Measurements from ENCODE around the gene APP. TPM values are rescaled to one million over a fixed set of nuclear protein-coding genes. Genes with fewer than 3 reads are reported as not detected.
A peak's percentile ranks its signal among the peaks of the same experiment; 100 is the strongest.

Gene APP
- polyA plus RNA-seq, 1 experiment: 964 TPM

- H3K27me3 ChIP-seq (ENCODE audit: control insufficient read depth, insufficient read depth, low read length): no peaks in the 10 kb centered on the region
- CTCF ChIA-PET: interaction anchor here (1.8 kb wide), 1 partner anchor 25 kb away, joined by 5 read pairs; the partner anchor contains the start of gene APP
- DNase-seq (ENCODE audit: low read depth): no peak
These were observed 25.1 kb upstream of the APP start for GRCh38 chr21:26195708-26196107.

GRCh38 chr21:26194811-26195251, 24.3 kb upstream of the APP start:
- H3K36me3 ChIP-seq (ENCODE audit: control insufficient read depth, insufficient read depth, low read length): no peaks in the 10 kb centered on the region
- CTCF ChIA-PET: interaction anchor here (1.2 to 1.8 kb wide), 2 partner anchors 8 to 24 kb away, joined by 3 to 5 read pairs; partner anchors contain the start of gene APP
- DNase-seq (ENCODE audit: low read depth): peak; percentile 58
- TF ChIP-seq CTCF (IDR thresholded peaks at IDR 0.05; ENCODE audit: insufficient read depth, low read depth, low read length): no peak
- no peaks in the 10 kb centered on the region for H3K27me3 ChIP-seq (ENCODE audit: control insufficient read depth, insufficient read depth, low read length)
- POLR2A ChIA-PET: no interaction called here
- H3K4me3 ChIP-seq (ENCODE audit: low read depth, low read length): peak overlapping the region; percentile 0

More at GRCh38 chr21:26195708-26196107, 25.1 kb upstream of the APP start:
- no peak overlapping the region for H3K4me3 ChIP-seq (ENCODE audit: low read depth, low read length)
- POLR2A ChIA-PET: no interaction called here
- no peak for TF ChIP-seq CTCF (IDR thresholded peaks at IDR 0.05; ENCODE audit: insufficient read depth, low read depth, low read length)
- no peaks in the 10 kb centered on the region for H3K36me3 ChIP-seq (ENCODE audit: control insufficient read depth, insufficient read depth, low read length)

- CTCF ChIA-PET: interaction anchor here (1.2 kb wide), 1 partner anchor 9 kb away, joined by 3 read pairs; no protein-coding TSS in a partner anchor
- TF ChIP-seq CTCF (IDR thresholded peaks at IDR 0.05; ENCODE audit: insufficient read depth, low read depth, low read length): no peak
- H3K36me3 ChIP-seq (ENCODE audit: control insufficient read depth, insufficient read depth, low read length): no peaks in the 10 kb centered on the region
- peak; percentile 62 for DNase-seq (ENCODE audit: low read depth)
- H3K27me3 ChIP-seq (ENCODE audit: control insufficient read depth, insufficient read depth, low read length): no peaks in the 10 kb centered on the region
- POLR2A ChIA-PET: no interaction called here
- H3K4me3 ChIP-seq (ENCODE audit: low read depth, low read length): peak overlapping the region; percentile 0
These were observed 23.8 kb upstream of the APP start for GRCh38 chr21:26194326-26194725.

- CTCF ChIA-PET: interaction anchor here (0.6 kb wide), 1 partner anchor 203 kb away, joined by 3 read pairs; no protein-coding TSS in a partner anchor
- H3K36me3 ChIP-seq (ENCODE audit: control insufficient read depth, insufficient read depth, low read length): no peaks in the 10 kb centered on the region
- no peak for TF ChIP-seq CTCF (IDR thresholded peaks at IDR 0.05; ENCODE audit: insufficient read depth, low read depth, low read length)
- POLR2A ChIA-PET: interaction anchor here (0.5 kb wide), 1 partner anchor 87 kb away, joined by 6 read pairs; no protein-coding TSS in a partner anchor
- no peak overlapping the region for H3K4me3 ChIP-seq (ENCODE audit: low read depth, low read length)
- DNase-seq (ENCODE audit: low read depth): no peak
- H3K27me3 ChIP-seq (ENCODE audit: control insufficient read depth, insufficient read depth, low read length): no peaks in the 10 kb centered on the region
These were observed 21.0 kb upstream of the APP start for GRCh38 chr21:26191609-26192008.

- no peaks in the 10 kb centered on the region for H3K36me3 ChIP-seq (ENCODE audit: control insufficient read depth, insufficient read depth, low read length)
- no peak for TF ChIP-seq CTCF (IDR thresholded peaks at IDR 0.05; ENCODE audit: insufficient read depth, low read depth, low read length)
- ChIA-PET POLR2A (no interaction called here), CTCF (interaction anchor here (1.4 kb wide), 1 partner anchor 18 kb away, joined by 5 read pairs; the partner anchor contains the start of gene APP)
- no peak for DNase-seq (ENCODE audit: low read depth)
- H3K4me3 ChIP-seq (ENCODE audit: low read depth, low read length): no peak overlapping the region
- no peaks in the 10 kb centered on the region for H3K27me3 ChIP-seq (ENCODE audit: control insufficient read depth, insufficient read depth, low read length)
These were observed 17.9 kb upstream of the APP start for GRCh38 chr21:26188422-26188821.

Data from BJ (cell line).